Activated CD4-positive, alpha-beta T cell treated with anti-CD3 and anti-CD28 coated beads, Interleukin-2, amount 50 U/mL, for 16 hours (primary cell): ENCODE data around the gene MBP.
"Not testable (repeated sequence)": the region's sequence is repeated elsewhere in the genome, so short reads cannot be mapped to it uniquely, and the experiment has no call there.

Experiments
- DNase-seq: peaks from one replicate; pipeline ENCODE4 v3.0.0-alpha.2; 2020

Gene MBP

DNA sequence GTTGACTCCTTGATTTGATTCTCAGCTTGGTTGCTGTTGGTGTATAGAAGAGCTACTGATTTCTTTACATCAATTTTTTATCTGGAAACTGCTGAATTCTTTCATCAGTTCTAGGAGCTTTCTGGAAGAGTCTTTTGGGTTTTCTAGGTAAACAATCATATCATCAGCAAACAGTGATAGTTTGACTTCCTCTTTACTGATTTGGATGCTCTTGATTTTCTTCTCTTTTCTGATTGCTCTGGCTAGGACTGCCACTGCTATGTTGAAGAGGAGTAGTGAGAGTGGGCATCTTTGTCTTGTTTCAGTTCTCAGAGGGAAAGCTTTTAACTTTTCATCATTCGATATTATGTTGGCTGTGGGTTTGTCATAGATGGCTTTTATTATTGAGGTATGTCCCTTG is 169.7 kb downstream of the MBP start:
- no peak for DNase-seq

DNA sequence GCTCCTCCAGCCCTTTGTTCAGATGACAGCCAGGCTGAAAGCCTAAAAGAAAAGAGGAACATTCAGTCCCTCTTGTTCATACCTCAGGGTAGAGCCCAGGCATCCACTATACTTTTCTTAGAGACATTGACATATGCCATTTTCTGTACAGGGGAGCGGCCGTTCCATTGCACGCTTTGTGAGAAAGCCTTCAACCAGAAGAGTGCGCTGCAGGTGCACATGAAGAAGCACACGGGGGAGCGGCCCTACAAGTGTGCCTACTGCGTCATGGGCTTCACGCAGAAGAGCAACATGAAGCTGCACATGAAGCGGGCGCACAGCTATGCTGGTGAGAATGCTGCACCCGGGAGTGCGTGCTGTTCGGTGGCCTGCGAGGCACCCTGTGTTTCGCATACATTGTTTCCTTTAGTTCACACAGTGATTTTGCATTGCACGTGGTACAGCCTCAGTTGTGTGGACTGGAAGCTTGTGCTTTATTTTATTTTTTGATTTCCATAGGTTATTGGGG is 172.0 kb downstream of the MBP start:
- no peak for DNase-seq

DNA sequence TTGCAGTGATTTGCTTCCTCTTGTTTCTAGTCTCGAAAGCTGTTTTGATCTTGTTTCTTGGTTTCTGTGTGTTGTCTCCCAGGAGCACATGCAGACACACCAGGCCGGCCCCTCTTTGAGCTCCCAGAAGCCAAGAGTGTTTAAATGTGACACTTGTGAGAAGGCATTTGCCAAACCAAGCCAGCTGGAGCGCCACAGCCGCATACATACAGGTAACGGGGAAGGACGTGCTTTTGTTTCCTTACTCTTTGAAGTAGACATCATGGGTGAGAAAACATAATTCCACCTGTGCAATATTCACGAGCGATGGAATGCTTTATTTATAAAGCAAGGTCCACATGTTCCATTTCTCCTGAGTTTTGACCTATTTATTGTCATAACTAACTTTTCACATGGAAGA is 173.0 kb downstream of the MBP start:
- no peak for DNase-seq

DNA sequence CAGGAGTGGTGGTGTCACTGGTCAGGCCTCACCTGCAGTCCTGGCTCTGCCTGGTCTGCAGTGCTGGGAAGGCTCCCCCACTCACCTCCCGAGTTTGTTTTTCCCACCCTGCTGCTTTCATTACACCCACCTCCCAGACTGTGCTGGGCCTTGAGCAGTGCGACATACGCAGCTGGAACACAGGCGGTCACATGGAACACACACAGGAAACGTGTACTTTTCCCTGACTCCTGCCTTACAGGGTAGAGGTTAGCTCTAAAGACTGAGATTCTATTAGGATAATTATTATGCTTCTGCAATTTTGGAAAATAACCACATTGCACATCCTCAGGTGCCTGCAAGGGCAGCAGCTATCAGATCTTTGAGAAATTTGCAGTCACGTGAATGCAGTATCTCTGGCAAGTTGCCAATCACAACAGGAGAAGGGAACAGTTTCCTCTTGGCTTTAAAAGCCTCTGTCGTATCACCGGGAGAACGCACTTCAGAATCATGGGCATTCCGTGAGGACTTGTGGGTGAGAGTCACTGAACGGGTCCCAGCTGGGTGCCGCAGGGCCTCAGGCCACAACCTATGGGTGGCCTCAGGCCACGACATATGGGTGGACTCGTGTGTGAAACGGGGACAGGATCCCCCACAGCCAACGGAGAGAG is 173.8 kb downstream of the MBP start:
- DNase-seq: no peak

DNA sequence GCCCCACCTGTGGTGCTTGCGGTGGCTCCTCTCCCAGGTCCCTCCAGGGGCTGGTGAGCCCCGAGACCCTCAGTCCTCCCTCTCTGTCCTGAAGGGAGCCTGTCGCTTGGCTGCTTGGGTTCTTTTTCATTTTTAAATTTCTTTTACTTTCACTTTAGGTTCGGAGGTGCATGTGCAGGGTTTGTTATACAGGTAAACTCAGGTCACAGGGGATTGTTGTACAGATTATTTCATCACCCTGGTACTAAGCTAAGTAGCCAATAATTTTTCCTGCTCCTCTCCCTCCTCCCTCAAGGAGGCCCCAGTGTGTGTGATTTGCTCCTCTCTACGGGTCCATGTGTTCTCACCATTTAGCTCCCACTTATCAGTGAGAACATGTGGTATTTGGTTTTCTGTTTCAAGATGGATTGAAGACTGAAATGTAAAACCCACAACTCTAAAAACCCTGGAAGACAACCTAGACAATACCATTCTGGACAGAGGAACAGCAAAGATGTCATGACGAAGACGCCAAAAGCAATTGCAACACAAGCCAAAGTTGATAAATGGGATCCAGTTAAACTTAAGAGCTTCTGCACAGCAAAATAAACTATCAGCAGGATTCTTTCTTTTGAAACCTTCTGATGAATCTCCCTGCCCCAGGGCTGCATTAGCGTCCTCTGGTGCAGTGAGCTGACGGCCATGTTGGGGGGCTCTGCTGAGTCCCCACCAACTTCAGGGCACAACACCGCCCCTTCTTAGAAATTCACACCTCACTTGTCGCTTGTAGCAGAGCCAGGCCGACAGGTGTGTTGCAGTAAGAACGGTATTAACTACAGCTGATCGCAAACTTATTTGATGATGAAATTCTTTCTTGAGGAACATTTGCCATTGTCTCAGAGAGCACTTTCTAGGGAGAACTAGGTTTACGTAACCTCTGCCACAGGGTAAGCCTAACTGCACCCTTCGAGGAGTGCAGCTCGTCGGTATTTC is 174.9 kb downstream of the MBP start:
- no peak for DNase-seq

DNA sequence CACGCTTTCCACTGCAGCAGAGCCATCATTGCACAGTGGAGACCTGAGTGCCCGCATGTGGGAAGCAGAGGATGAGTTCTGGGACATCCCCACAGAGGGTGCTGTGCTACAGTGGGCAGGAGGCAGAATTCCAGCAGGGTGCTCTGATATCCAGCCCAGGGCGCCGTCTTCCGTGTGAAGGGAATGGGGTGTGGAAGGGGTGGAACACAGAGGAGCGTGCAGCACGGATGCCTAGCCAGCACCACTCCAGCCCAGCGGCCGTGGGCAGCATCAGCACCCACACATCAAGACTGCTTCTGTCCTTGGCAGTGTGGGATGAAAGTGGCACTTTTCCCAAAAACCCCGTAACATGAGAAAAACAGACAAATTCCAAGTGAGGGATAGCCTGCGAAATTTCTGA is 175.9 kb downstream of the MBP start:
- DNase-seq: no peak

DNA sequence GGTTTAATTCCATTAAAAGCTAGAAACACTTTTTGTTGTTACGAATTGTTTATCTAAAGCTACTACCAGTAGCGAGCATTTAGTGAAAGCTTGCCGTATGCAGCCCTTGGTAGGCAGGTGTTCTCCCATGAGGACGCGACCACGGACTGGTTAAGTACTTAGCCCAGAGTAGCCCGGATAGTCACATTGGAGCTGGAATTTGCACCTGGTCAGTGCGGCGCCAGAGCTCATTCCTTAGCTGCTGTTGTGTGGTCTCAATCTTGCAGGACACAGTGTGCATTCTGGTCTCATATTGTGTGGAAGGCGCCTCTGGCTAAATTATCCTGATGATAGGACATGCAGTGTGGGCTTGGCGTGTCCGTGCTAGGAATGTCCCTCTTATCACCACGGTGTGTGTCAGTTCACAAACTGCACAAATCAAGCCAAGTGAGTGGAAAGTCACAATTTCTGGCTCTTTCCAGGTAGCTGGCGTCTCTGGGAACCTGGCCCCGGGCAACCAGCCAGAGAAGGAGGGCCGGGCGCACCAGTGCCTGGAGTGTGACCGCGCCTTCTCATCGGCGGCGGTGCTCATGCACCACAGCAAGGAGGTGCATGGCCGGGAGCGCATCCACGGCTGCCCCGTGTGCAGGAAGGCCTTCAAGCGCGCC is 176.9 kb downstream of the MBP start:
- DNase-seq: no peak

DNA sequence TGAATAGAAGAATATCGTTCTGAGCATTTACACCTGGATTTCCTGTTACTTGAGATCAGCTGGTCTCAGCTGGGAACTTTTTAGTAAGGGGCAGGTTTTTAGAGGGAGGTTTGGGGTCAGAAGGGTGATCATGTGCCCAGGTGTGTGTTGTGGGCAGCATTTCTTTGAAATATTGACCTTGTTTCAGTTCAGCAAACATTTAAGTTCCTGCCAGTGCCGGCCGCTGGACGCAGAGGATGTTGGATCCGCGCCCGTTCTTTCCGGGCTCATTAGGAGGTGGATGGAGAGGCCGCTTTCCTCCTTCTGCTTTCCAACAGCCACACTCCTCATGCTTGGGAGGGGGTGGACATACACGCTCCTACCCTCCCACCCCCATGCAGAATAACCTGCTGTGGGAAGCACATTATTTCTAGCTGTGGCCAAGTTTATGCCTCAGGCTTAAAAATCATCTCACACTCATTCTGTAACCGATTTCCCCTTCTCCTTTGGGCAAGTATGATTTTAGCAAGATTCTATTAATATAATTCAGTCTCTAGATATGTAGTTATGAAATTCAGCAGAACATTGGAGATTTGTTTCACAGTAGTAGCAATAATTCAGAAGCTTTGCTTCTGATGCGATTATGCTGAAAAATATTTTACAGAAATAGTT is 178.9 kb downstream of the MBP start:
- DNase-seq: no peak

DNA sequence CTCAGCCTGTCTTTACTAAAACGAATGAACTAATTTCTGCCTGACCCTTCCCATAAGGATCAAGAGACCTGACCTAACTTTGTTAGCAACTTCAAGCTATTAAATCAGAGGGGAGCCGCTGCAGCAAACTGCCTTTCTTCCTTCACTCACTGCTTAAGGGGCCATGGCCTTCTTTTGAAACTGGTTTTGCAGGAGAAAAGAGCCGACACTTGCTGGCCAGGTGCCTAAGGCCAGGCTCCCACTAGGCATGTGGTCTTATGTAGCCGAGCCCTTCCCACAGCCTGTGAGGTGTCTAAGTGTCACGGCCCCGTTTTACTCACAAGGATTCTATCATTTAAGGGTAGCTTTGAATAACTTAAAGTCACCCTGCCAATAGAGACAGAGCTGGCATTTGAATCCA is 179.4 kb downstream of the MBP start:
- no peak for DNase-seq

DNA sequence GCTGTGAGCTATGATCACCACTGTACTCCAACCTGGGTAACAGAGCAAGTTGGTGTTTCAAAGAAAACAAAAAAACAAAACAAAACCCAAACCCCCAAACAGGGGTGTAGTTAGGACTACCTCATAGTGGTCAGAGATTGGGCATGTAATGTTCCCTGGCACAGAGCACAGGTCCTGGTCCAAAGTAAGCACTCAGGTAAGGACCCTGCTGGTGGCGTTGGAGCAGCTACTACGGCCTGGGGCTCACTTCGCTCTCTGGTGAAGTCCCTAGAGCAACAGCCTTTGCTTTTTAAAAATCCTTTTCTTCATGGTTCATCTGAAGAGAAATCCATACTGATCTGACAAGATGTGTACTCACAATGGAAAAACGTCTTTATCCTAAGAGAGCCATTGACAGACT is 179.8 kb downstream of the MBP start:
- DNase-seq: no peak

DNA sequence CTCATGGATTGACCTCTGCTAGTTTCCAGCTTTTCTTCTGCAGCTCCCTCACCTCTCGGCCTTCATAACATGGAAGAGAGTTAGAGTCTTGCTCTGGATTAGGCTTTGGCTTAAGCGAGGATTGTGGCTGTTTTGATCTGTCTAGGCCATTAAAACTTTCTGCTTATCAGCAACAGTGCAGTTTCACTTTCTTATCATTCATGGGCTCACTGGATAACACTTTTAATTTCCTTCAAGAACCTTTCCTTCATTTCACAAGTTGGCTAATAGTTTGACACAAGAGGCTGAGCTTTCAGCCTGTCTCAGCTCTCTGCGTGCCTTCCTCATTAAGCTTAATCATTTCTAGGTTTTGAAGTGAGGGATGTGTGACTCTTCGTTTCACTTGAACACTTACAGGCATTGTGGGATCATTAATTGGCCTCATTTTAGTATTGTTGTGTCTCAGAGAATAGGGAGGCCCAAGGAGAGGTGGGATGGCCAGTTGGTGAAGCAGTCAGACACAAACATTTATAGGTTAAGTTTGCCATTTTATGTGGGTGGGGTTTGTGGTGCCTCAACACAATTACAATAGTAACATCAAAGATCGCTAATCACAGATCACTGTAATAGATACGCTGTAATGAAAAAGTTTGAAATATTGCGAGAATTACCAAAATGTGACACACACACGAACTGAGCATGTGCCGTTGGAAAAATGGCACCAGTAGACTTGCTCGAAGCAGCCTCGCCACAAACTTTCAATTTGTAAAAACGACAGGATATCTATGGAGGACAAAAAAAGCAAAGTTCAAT is 180.9 kb downstream of the MBP start:
- DNase-seq: peak; percentile 57

DNA sequence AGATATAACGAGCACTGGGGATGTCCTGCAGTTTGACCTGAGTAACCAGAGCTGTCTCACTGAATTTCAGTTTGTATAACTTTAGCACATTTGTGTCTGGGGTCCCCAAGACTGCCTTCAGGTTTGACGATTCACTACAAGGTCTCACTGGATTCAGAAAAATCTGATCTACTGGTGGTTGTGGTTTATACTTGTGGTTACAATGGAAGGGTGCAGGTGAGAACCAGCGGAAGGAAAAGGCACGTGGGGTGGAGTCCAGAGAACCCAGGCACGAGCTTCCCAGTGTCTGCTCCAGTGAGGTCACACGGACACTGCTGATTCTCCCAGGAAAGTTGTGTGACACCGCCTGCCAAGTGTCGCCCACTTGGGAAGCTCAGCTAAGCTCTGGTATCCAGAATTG is 184.2 kb downstream of the MBP start:
- peak; percentile 31 for DNase-seq

DNA sequence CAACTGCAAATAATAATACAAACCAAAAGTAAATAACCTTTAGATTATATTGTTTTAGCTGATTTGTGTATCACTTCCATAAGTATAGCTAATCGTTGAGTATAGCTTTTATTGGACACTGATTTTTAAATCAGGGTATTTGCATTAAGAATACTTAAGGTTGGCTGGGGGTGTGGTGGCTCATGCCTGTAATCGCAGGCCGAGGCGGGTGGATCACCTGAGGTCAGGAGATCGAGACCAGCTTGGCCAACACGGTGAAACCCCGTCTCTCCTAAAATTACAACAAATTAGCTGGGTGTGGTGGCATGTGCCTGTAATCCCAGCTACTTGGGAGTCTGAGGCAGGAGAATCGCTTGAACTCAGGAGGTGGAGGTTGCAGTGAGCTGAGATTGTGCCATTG is 188.2 kb downstream of the MBP start:
- DNase-seq: not testable (repeated sequence)

DNA sequence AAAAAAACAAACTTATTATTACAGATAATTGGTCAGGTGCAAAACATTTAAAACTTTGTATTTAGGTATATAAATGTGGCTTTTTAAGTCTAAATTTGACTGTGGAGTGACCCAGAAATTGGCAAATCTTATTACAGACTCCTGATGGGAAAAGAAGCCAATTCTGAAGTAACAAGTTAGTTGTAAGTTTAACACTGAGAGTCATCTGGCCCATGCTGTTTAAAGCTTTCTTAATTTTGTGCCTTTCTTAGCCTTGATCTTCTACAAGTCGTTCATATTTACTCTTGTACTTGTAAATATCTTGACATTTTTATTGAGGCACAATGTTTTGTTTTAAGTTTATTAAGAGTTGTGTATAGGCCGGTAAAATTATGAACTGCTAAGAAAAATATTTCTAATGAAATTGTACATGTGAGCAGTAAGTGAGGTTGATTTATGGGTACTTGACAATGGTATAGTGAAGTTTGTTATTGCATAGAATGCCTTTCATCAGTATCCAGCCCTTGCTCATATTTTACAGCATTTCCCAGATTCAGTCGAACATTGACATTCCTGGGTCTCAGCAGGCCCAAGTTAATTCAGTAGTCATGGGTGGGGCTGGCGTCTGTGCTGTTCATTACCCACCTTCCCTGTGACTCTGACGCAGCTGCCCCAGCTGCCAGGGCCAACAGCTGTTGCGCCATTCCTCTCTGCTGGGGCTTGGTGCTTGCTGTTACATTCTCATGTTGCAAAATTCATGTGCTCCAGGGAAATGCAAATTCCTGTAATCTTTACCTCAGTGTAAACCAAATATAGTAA is 188.8 kb downstream of the MBP start:
- DNase-seq: no peak

DNA sequence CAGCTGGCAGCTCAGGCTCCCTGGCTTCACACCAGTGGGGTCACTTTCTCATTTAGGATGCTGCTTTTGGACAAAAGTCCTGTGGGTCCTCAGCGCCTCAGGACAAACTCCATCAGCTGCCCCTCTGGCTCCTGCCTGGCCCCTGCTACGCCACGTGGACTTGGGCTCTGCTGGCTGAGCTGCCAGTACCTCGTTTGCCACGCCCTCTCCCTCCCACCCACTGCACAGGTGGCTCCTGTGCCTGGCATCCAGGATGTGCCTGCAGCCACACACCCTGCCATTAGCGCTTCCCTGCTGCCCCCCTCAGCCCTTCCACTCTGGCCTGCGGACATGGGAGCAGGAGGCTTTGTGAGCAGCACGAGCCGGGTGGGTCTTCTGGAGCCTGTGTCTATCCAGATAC is 191.3 kb downstream of the MBP start:
- no peak for DNase-seq

DNA sequence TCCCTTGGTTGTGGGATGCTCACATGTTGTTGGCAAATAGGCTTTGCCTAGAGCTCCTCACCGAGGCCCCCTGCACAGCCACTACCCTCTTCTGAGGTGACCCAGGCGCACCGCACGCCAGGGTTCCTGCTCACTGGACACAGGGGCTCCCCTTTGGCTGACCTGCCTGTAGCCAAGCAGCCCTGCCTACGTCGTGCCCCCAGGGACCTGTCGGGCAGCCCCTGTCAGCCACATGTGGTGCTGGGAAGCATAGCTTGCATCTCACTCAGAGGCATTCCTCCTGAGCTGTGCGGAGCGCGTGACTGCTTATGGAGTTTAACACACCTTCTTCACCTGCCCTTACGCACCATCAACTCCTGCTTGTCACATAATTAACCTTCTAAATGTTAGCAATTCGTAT is 194.0 kb downstream of the MBP start:
- no peak for DNase-seq

DNA sequence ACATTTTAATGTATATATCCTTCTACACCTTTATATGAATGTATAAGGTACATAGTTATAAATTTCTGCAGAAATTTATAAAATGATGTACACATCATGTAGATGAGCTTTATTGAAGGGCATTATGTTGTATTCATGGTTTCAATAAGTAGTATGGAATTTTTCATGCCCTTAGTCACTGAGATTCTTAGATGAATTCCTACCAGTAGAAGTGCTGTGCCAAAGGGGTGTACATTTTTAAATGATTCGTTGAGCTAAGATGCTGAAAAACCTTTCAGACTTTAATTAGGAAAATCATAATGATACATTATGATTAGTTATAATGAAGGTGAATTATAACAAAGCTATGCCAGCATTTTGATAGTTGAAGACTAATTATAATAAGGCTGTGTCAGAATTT is 195.0 kb downstream of the MBP start:
- DNase-seq: no peak

DNA sequence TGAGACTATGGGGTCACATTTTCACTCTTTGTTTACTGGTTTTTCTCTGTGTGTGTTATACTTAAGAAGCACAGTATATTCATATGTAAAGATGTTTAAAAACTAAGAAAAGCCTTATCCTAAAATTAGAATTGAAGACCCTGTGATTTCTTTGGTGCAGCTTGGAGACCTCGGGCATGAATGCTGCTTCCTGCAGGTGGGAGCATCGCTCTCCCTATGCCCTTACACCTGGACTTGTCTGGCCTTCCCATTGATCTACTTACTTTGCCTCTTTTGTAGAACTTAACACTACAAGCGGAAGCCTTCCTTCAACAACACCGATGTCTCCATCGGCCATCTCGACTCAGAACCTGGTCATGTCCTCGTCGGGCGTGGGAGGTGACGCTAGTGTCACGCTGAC is 195.7 kb downstream of the MBP start:
- DNase-seq: no peak

DNA sequence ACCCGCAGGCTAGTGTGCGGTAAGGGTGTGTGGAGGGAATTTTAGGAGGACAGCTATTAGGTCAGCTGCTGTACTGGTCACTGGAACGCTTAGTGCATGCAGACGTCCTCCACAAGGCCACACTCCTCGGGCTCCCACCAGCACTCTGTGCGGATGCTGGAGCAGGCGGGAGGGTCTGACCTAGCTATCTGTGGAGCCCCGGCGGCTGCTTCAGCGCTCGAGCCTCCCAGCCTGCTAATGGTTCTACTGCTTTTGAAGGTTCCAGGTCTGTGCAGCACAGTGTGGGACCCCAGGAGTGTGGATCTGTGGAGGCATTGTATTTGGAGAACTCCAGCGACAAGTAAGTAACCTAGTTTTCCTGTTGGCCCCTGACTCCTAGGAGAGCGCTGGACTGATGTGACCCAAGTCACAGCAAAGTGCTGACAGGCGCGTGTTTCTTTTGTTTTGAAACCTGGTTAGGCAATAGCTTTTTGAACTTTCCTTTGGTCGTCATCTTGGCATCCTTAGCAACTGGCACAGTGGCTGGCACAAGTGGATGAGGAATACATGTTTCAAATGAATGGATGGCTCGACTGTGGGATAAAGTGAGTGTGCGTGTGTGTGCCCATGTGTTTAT is 196.8 kb downstream of the MBP start:
- no peak for DNase-seq

DNA sequence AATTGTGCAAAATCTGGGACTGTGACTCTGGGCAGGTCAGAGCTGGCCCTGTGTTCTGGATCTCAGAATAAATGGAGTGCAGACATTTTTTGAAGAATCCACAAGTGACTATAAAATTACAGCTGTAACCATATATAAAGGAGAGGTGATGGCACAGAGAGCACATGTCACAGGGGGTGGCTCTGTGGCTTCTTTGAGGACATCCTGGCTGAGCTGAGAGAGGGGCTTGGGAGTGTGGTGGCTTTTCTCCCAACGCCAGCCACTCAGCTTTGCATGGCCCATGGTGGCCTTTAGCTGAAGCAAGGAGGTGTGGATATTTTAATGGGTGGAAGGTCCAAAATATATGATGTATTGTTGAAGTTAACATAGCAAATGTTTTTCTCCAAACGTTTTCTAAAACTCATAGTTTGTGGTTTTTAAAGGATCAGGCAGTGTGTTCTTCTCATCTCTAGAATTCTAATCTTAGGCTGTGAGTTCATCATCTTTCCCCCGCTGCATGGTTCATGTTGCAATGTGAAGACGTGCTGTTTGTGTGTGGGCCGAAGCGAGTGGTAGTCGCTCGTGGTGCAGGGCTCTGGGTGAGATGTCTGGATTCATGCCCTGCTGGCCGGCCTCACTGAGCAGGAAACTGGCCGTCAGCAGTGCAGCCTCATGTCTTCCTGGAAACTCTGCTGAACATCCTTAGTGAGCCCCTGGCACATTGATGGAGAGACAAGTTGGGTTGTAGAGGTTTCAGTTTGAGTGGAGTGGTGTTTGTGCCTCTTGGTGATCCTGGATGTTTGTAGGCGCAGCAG is 200.4 kb downstream of the MBP start:
- DNase-seq: peak; percentile 54
